ENCODE results near the gene HECW1.
"Not testable (repeated sequence)": the region's sequence is repeated elsewhere in the genome, so short reads cannot be mapped to it uniquely, and the experiment has no call there.

HECW1 gene

DNA sequence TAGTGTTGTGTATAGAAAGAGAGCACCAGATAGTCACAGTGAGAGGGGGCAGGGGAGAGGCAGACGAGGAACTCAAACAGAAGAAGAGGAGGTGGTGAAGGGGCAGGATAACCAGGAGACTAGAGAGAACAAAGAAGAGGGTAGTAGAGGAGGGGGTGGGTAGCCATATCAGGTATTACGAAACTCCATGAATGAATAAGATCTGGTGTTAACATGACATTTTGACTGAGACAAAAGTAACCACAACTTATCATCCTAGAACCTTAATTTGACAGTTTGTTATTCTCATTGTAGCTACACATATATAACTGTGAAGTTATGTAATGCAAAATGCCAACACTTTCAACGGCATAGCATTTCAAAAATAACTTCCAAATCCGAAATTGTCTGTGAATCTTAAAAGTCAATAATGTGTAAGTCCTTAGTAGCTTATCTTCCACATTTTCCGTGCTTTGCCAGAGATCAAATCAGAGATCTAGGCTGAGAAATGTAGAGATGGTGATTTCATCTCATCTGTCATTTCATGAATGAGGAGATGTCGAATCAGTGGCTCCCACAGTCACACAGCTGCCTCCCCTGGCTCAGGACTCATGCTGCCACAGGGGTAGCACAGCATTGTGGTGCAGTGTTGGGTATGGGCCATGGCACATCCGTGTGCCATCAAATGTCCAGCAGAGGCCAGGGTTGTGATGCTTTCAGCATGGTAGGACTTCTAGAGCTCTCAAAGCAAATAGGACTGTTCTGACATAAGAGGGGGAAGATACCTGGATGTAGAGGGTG lies 202.1 kb downstream of the HECW1 start:
- no peak for DNase-seq

- no peak for DNase-seq
These were observed 204.6 kb downstream of the HECW1 start for GRCh38 chr7:43317075-43317474.

GRCh38 chr7:43318188-43318770 lies 205.8 kb downstream of the HECW1 start:
- DNase-seq = no peak

DNA sequence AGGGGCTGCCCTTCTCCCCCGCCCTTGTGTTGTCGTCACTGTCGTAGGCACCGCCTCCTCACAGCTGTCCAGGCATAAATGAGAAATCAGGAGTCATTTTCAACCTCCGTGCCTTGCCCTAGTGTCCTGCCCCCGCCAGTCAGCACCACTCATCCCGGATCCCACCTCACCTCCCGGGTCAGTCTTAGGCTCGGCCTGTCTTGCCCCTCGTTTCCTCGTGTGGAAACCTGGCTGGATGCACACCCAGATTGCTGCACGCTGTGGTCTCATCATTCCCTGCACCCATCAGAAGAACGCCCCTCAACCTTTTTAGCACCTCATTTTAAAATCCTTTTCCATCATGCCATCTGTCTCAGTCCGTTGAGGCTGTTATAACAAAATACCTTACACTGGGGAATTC lies 213.1 kb downstream of the HECW1 start:
- DNase-seq = no peak

DNA sequence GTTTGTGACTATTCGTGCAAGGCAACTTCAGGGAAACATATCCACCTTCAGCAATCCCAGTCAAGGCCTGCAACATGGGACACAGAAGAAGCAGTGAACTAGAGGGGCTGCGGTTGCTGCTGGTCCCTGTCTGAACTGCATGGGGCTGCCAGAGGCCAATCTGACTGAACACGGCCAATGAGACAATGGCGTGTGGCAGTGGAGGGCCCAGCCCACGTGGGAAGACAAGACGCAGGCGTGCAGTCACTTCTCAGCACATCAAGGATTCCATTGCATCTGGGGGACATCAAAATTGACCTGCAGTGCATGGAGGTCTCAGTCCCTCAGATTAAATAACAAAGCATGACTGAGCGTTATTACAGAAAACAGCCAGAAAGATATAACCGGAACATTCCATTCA lies 215.9 kb downstream of the HECW1 start:
- no peak for DNase-seq

GRCh38 chr7:43328785-43329380 lies 216.4 kb downstream of the HECW1 start:
- DNase-seq = no peak

- DNase-seq = no peak
These were observed 219.8 kb downstream of the HECW1 start for GRCh38 chr7:43332193-43332796.

GRCh38 chr7:43337191-43337590 lies 224.7 kb downstream of the HECW1 start:
- DNase-seq = no peak

- DNase-seq = no peak
These were observed 225.4 kb downstream of the HECW1 start for GRCh38 chr7:43337811-43338210.

DNA sequence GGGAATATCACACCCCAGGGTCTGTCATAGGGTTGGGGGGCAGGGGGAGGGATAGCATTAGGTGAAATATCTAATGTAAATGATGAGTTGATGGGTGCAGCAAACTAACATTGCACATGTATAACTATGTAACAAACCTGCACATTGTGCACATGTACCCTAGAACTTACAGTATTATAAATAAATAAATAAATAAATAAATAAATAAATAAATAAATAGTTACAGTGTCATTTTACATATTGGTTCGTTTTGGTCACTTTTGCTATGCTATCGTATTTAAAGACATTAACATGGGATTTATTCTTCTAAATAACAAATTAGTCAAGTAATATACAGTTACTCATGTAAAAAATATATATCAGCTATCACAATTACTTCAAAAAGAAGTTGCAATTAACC lies 228.7 kb downstream of the HECW1 start:
- DNase-seq = no peak

DNA sequence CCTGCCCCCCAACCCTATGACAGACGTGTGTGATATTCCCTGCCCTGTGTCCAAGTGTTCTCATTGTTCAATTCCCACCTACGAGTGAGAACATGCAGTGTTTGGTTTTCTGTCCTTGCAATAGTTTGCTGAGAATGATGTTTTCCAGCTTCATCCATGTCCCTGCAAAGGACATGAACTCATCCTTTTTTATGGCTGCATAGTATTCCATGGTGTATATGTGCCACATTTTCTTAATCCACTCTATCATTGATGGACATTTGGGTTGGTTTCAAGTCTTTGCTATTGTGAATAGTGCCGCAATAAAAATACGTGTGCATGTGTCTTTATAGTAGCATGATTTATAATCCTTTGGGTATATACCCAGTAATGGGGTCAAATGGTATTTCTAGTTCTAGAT lies 231.0 kb downstream of the HECW1 start:
- not testable (repeated sequence) for DNase-seq

- not testable (repeated sequence) for DNase-seq
These were observed 233.2 kb downstream of the HECW1 start for GRCh38 chr7:43345696-43346095.

GRCh38 chr7:43351683-43352082 lies 239.2 kb downstream of the HECW1 start:
- DNase-seq = no peak

DNA sequence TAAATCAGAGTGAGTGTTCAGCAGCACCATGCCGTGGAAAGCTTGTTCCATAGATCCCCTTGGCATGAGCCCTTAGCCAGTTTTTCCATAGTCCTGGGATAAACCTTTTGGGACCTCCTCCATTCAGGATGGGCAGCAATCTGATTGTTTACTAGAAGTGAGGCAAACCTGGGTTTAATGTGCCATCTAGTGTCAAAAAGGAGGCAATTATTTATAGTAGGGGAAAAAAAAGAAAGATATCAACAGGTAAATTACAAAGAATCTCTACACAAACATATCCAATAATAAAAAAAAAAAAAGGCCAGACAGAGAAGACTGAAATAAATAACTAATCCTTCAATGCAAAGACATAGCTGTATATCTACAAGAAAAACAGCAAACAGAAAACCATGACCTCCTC lies 241.5 kb downstream of the HECW1 start:
- no peak for DNase-seq

GRCh38 chr7:43362652-43363034 lies 250.2 kb downstream of the HECW1 start:
- DNase-seq = no peak

GRCh38 chr7:43363035-43363791 lies 250.8 kb downstream of the HECW1 start:
- no peak for DNase-seq

GRCh38 chr7:43364391-43364790 lies 251.9 kb downstream of the HECW1 start:
- DNase-seq = no peak

DNA sequence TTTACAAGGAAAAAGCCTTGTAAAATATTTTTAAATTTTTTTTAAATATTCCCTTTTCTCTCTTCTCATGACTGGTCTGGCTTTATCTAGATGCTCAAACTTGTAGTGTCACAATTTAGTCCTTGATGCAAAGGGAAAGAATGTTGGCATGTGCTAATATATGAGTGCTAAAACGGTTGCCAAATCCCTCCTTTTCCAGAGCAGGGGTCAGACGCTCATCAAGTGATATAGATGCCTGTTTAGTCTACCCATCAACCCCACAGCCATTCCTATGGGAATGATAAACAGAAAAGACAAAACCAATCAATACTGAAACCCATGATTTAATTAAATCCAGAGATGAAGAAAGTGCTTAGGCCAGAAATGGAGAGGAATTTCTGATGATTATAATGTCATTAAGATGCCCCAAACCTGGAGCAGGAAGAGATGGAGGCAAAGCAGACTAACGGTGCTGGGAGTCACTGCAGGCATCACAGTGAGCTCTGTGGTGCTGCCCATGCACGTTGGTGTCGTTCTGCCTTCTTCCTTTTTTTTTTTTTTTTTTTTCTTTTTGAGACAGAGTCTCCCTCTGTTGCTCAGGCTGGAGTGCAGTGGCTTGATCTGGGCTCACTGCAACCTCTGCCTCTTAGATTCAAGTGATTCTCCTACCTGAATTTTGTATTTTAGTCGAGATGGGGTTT lies 260.4 kb downstream of the HECW1 start:
- DNase-seq = no peak

GRCh38 chr7:43377196-43377960 lies 264.9 kb downstream of the HECW1 start:
- DNase-seq = no peak

DNA sequence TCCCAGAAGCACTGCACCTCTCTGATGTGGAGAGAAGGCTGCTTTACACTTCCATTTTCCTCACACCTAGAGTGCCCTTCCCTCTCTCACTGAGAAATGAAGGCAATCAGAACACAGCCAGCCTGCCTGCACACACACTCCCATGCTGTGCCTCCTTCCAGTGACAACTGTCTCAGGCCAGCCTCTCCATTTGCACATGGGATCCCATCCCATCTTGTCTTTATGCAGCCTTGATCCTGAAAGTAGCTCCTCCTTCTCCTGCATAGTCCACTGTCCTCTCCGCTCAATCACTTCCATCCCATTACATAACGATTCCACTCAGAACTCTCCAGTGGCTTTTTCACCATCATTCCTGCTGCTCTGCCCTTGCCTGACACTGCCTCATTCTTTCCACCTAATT lies 266.8 kb downstream of the HECW1 start:
- DNase-seq = no peak

DNA sequence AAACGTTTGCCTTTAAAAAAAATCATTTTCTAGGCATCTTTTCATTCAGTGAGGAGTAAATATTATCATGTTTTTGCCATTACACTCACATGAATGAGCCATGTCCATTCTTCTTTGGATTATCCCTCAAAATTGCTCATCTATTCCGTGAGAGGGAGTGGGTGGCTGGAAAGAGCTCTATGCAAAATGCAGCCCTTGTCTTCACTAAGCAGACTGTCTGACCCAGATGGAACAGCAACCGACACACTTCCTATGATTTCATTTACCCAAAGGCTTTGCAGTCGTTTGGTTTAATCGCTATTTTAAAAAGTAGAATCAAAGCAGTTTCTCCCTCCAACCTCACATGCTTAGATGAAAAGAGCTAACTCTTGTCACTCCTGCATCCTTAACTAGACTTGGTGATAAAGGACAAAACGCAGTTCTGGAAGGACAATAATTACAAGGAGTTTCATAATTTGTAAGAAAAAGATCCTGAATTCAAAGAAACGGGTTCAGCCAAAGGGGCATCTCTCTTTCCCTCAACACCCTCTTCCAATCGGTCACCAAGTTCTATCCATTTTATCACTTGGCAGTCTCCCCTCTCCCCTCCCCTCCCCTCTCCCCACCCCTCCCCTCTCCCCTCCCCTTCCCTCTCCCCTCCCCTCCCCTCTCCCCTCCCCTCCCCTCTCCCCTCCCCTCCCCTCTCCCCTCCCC lies 272.3 kb downstream of the HECW1 start:
- DNase-seq = no peak

Data from CD4-positive, alpha-beta T cell treated with Interferon alpha-2 for 1 hour (primary cell).